ENCODE results near the gene CMYA5.

CMYA5 gene

DNA sequence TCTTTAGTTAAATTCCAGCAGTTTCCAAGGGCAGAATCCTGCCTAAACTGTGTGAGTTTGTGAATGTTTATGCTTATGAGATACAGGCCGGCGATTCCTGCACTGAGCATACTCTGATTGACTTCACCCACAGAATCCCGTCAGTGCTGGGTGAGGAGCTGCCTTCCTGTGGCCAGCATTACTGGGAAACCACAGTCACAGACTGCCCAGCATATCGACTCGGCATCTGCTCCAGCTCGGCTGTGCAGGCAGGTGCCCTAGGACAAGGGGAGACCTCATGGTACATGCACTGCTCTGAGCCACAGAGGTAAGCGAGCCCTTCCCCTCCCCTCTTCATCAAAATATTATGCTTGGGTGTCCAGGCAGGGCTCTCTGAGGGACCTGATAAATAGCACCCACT is 103.7 kb downstream of the CMYA5 start:
- no peak for ATAC-seq
- TF ChIP-seq CSDC2 (CRISPR knock-in tag; IDR thresholded peaks at IDR 0.05) (no peak), ZFP3 (CRISPR knock-in tag; IDR thresholded peaks at IDR 0.05) (no peak), OSR1 (CRISPR knock-in tag; IDR thresholded peaks at IDR 0.05) (no peak), ZFP30 (CRISPR knock-in tag; IDR thresholded peaks at IDR 0.05) (no peak), CSRNP3 (CRISPR knock-in tag; IDR thresholded peaks at IDR 0.05) (no peak), ARNTL (CRISPR knock-in tag; IDR thresholded peaks at IDR 0.05; ENCODE audit: borderline replicate concordance, low read depth) (no peak), ZNF565 (CRISPR knock-in tag; conservative IDR thresholded peaks at IDR 0.05; ENCODE audit: low read depth) (no peak), ZNF8 (CRISPR knock-in tag; IDR thresholded peaks at IDR 0.05) (no peak), RARB (CRISPR knock-in tag; IDR thresholded peaks at IDR 0.05) (no peak), SNAI2 (CRISPR knock-in tag; IDR thresholded peaks at IDR 0.05) (no peak), TCF4 (CRISPR knock-in tag; IDR thresholded peaks at IDR 0.05; ENCODE audit: borderline replicate concordance) (no peak)
- TF ChIP-seq, protein P1, sequence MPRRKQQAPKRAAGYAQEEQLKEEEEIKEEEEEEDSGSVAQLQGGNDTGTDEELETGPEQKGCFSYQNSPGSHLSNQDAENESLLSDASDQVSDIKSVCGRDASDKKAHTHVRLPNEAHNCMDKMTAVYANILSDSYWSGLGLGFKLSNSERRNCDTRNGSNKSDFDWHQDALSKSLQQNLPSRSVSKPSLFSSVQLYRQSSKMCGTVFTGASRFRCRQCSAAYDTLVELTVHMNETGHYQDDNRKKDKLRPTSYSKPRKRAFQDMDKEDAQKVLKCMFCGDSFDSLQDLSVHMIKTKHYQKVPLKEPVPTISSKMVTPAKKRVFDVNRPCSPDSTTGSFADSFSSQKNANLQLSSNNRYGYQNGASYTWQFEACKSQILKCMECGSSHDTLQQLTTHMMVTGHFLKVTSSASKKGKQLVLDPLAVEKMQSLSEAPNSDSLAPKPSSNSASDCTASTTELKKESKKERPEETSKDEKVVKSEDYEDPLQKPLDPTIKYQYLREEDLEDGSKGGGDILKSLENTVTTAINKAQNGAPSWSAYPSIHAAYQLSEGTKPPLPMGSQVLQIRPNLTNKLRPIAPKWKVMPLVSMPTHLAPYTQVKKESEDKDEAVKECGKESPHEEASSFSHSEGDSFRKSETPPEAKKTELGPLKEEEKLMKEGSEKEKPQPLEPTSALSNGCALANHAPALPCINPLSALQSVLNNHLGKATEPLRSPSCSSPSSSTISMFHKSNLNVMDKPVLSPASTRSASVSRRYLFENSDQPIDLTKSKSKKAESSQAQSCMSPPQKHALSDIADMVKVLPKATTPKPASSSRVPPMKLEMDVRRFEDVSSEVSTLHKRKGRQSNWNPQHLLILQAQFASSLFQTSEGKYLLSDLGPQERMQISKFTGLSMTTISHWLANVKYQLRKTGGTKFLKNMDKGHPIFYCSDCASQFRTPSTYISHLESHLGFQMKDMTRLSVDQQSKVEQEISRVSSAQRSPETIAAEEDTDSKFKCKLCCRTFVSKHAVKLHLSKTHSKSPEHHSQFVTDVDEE (CRISPR knock-in tag; IDR thresholded peaks at IDR 0.05) = no peak
- TF ChIP-seq, protein P2, sequence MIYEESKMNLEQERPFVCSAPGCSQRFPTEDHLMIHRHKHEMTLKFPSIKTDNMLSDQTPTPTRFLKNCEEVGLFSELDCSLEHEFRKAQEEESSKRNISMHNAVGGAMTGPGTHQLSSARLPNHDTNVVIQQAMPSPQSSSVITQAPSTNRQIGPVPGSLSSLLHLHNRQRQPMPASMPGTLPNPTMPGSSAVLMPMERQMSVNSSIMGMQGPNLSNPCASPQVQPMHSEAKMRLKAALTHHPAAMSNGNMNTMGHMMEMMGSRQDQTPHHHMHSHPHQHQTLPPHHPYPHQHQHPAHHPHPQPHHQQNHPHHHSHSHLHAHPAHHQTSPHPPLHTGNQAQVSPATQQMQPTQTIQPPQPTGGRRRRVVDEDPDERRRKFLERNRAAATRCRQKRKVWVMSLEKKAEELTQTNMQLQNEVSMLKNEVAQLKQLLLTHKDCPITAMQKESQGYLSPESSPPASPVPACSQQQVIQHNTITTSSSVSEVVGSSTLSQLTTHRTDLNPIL (CRISPR knock-in tag; IDR thresholded peaks at IDR 0.05; ENCODE audit: low read depth) = no peak
- TF ChIP-seq, protein P3, sequence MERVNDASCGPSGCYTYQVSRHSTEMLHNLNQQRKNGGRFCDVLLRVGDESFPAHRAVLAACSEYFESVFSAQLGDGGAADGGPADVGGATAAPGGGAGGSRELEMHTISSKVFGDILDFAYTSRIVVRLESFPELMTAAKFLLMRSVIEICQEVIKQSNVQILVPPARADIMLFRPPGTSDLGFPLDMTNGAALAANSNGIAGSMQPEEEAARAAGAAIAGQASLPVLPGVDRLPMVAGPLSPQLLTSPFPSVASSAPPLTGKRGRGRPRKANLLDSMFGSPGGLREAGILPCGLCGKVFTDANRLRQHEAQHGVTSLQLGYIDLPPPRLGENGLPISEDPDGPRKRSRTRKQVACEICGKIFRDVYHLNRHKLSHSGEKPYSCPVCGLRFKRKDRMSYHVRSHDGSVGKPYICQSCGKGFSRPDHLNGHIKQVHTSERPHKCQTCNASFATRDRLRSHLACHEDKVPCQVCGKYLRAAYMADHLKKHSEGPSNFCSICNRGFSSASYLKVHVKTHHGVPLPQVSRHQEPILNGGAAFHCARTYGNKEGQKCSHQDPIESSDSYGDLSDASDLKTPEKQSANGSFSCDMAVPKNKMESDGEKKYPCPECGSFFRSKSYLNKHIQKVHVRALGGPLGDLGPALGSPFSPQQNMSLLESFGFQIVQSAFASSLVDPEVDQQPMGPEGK (CRISPR knock-in tag; IDR thresholded peaks at IDR 0.05; ENCODE audit: borderline replicate concordance) = no peak

GRCh38 chr5:79793722-79794121 is 104.1 kb downstream of the CMYA5 start:
- TF ChIP-seq CSDC2 (CRISPR knock-in tag; IDR thresholded peaks at IDR 0.05) = no peak
- no peak for TF ChIP-seq OSR1 (CRISPR knock-in tag; IDR thresholded peaks at IDR 0.05)
- no peak for TF ChIP-seq GLIS3 (CRISPR knock-in tag; IDR thresholded peaks at IDR 0.05)
- TF ChIP-seq, protein P3 (CRISPR knock-in tag; IDR thresholded peaks at IDR 0.05; ENCODE audit: borderline replicate concordance) = no peak
- TF ChIP-seq ZC3H10 (CRISPR knock-in tag; IDR thresholded peaks at IDR 0.05) = no peak
- TF ChIP-seq, protein P1 (CRISPR knock-in tag; IDR thresholded peaks at IDR 0.05) = no peak
- TF ChIP-seq ISL1 (CRISPR knock-in tag; IDR thresholded peaks at IDR 0.05) = no peak
- ATAC-seq = no peak

- no peak for ATAC-seq
These were observed 104.7 kb downstream of the CMYA5 start for GRCh38 chr5:79794347-79794746.

More at GRCh38 chr5:79794347-79794746, 104.7 kb downstream of the CMYA5 start:
- TF ChIP-seq ARNTL (CRISPR knock-in tag; IDR thresholded peaks at IDR 0.05; ENCODE audit: borderline replicate concordance, low read depth) = no peak
